Loucy (cell line): Measurements from ENCODE around the gene GAREM2.

Experiments
- H2AFZ ChIP-seq: fragments of 200-600 bp; sonication (generic); 2 replicates; pipeline ENCODE4 v1.6.0; 2016; ENCODE audit warnings: antibody characterized with exemption, mild to moderate bottlenecking, low read length, moderate library complexity
- H3F3A ChIP-seq: fragments of 200-600 bp; 2 replicates; pipeline ENCODE4 v1.6.0; 2016; ENCODE audit warnings: antibody characterized with exemption, low read depth, mild to moderate bottlenecking
- H3K27me3 ChIP-seq: fragments of 200-600 bp; sonication (generic); 2 replicates; pipeline ENCODE4 v1.6.1; 2014; ENCODE audit warnings: low read length, mild to moderate bottlenecking; ENCODE audit not compliant: insufficient read depth, poor library complexity, severe bottlenecking
- H3K36me3 ChIP-seq: fragments of 200-600 bp; sonication (generic); 2 replicates; pipeline ENCODE4 v1.6.1; 2016; ENCODE audit warnings: low read length; ENCODE audit not compliant: insufficient read depth
- H3K4me1 ChIP-seq: fragments of 200-600 bp; sonication (generic); 2 replicates; pipeline ENCODE4 v1.5.1; 2014; ENCODE audit warnings: low read length, mild to moderate bottlenecking; ENCODE audit not compliant: insufficient read depth, poor library complexity, severe bottlenecking
- H3K4me2 ChIP-seq: fragments of 200-600 bp; sonication (generic); 2 replicates; pipeline ENCODE4 v1.6.0; 2014; ENCODE audit warnings: antibody characterized with exemption, low read length, low read depth, mild to moderate bottlenecking; ENCODE audit not compliant: poor library complexity, severe bottlenecking
- H3K4me3 ChIP-seq: fragments of 200-600 bp; sonication (generic); 2 replicates; pipeline ENCODE4 v1.5.1; 2014; ENCODE audit warnings: low read length, mild to moderate bottlenecking, mixed read lengths; ENCODE audit not compliant: poor library complexity, severe bottlenecking
- H3K79me2 ChIP-seq: fragments of 200-600 bp; sonication (generic); 2 replicates; pipeline ENCODE4 v1.6.1; 2014; ENCODE audit warnings: low read length; ENCODE audit not compliant: insufficient read depth
- H3K9ac ChIP-seq: fragments of 200-600 bp; sonication (generic); 2 replicates; pipeline ENCODE4 v1.6.0; 2014; ENCODE audit warnings: mild to moderate bottlenecking, low read depth, low read length, moderate library complexity; ENCODE audit not compliant: poor library complexity, severe bottlenecking
- H3K9me2 ChIP-seq: fragments of 200-600 bp; sonication (generic); replicated peaks from 2 replicates; pipeline ENCODE4 v1.6.1; 2016; ENCODE audit warnings: low read depth, low read length, mixed read lengths
- H3K9me3 ChIP-seq: fragments of 200-600 bp; sonication (generic); 2 replicates; pipeline ENCODE4 v1.6.1; 2014; ENCODE audit warnings: mild to moderate bottlenecking, antibody characterized with exemption, low read length, low read depth; ENCODE audit not compliant: insufficient read depth
- H4K20me1 ChIP-seq: fragments of 200-600 bp; sonication (generic); 2 replicates; pipeline ENCODE4 v1.6.0; 2014; ENCODE audit warnings: antibody characterized with exemption, low read length, mild to moderate bottlenecking; ENCODE audit not compliant: insufficient read depth, poor library complexity, severe bottlenecking
- EZH2phosphoT487 ChIP-seq: fragments of 200-600 bp; IDR thresholded peaks from 2 replicates; pipeline ENCODE4 v1.6.1; 2018; ENCODE audit warnings: antibody characterized with exemption, mild to moderate bottlenecking, moderate library complexity, borderline replicate concordance
- TF ChIP-seq, protein P1 (sequence below): fragments of 200-600 bp; sonication (generic); conservative IDR thresholded peaks from 2 replicates; pipeline ENCODE4 v1.5.1; 2014; ENCODE audit warnings: mild to moderate bottlenecking, antibody characterized with exemption, low read length

Gene GAREM2

DNA sequence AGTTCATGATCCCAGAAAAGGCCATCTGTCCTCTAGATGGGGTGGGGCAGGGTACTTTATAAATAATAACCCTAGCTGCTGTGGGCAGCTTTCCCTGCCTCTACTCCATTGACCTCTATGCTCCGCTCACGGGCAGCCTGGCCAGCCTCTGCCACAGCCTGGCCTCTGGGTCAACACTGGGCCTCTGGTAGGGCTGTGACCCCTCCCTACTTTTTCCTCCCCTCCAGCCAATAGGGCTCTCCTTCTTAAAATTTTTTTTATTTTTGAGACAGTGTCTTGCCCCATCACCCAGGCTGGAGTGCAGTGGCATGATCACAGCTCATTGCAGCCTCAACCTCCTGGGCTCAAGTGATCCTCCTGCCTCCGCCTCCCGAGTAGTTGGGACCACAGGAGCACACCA, 4.1 kb upstream of the GAREM2 start:
- no peaks in the 10 kb centered on the region for H3K9me3 ChIP-seq
- no peaks in the 10 kb centered on the region for H3F3A ChIP-seq
- H3K9me2 ChIP-seq, result no peaks in the 10 kb centered on the region
- no peak overlapping the region for H3K4me3 ChIP-seq
- TF ChIP-seq EZH2phosphoT487, result no peak
- TF ChIP-seq, protein P1, sequence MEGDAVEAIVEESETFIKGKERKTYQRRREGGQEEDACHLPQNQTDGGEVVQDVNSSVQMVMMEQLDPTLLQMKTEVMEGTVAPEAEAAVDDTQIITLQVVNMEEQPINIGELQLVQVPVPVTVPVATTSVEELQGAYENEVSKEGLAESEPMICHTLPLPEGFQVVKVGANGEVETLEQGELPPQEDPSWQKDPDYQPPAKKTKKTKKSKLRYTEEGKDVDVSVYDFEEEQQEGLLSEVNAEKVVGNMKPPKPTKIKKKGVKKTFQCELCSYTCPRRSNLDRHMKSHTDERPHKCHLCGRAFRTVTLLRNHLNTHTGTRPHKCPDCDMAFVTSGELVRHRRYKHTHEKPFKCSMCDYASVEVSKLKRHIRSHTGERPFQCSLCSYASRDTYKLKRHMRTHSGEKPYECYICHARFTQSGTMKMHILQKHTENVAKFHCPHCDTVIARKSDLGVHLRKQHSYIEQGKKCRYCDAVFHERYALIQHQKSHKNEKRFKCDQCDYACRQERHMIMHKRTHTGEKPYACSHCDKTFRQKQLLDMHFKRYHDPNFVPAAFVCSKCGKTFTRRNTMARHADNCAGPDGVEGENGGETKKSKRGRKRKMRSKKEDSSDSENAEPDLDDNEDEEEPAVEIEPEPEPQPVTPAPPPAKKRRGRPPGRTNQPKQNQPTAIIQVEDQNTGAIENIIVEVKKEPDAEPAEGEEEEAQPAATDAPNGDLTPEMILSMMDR, result no peak
- no peaks in the 10 kb centered on the region for H3K27me3 ChIP-seq
- no peak overlapping the region for H3K4me2 ChIP-seq
- no peaks in the 10 kb centered on the region for H3K36me3 ChIP-seq
- H2AFZ ChIP-seq, result no peak overlapping the region
- no peaks in the 10 kb centered on the region for H3K79me2 ChIP-seq
- H4K20me1 ChIP-seq, result no peaks in the 10 kb centered on the region
- no peaks in the 10 kb centered on the region for H3K4me1 ChIP-seq
- no peak overlapping the region for H3K9ac ChIP-seq

DNA sequence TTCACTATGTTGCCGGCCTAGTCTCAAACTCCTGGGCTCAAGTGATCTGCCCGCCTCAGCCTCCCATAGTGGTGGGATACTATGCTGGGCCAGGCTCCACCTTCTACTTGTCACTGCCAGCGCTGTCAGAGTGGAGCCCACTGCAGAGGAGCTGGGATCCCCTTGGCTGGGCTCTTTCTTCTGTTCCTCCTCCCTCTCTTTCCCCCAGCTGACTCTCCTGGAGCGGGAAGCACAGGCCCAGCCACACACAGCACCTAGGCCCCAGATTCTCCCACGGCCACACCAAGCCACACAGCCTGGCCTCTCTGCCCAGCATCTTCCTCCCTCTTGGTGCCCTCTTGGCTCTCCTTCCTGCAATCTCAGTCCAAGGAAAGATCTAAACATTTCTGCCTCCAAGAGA, 3.7 kb upstream of the GAREM2 start:
- Histone ChIP-seq H3K9ac (no peak overlapping the region), H4K20me1 (no peaks in the 10 kb centered on the region), H3K4me3 (no peak overlapping the region), H3K4me1 (no peaks in the 10 kb centered on the region), H3F3A (no peaks in the 10 kb centered on the region), H3K27me3 (no peaks in the 10 kb centered on the region), H2AFZ (no peak overlapping the region), H3K36me3 (no peaks in the 10 kb centered on the region), H3K79me2 (no peaks in the 10 kb centered on the region), H3K4me2 (no peak overlapping the region), H3K9me2 (no peaks in the 10 kb centered on the region), H3K9me3 (no peaks in the 10 kb centered on the region)
- TF ChIP-seq, protein P1, result no peak
- no peak for TF ChIP-seq EZH2phosphoT487

DNA sequence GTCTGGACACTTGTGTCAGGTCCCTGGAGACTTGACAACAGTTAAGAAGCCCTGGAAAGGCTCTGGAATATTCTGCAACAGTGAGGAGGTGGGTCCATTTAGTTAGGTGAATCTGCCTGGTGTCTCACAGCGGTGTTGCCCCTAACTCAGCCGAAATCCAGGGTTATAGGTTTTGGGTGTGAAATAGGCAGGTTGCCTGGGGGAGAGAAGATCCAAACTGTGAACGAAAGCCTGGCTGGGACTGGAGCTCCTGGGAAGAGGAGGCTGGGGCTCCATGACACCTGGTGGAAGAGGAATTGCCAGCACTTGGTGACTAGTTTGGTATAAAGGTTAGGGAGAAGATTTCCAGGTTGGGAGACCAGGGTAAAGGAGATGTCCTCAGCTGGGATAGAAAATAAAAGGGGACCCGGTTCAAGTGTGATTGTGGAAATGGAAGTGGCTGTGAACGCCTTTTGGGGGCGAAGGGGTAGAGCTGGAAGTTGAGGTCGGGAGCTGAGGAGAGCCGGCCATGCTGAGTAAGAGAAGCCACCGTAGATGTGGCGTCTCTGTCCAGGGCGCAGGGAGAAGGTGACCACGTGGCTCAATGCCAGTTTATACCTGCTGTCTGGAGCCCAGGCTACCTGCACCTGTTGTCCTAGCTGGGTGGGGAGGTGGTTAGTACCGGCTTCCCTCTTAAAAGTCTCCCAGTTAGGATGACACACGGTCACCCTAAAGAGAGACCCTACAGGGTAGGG, 3.0 kb upstream of the GAREM2 start:
- Histone ChIP-seq H3K4me1 (no peaks in the 10 kb centered on the region), H3K9me2 (no peaks in the 10 kb centered on the region), H3K79me2 (no peaks in the 10 kb centered on the region), H3F3A (no peaks in the 10 kb centered on the region), H4K20me1 (no peaks in the 10 kb centered on the region), H3K9ac (no peak overlapping the region), H2AFZ (no peak overlapping the region), H3K27me3 (no peaks in the 10 kb centered on the region), H3K9me3 (no peaks in the 10 kb centered on the region), H3K4me2 (no peak overlapping the region), H3K4me3 (no peak overlapping the region), H3K36me3 (no peaks in the 10 kb centered on the region)
- TF ChIP-seq, protein P1, result no peak
